GM23248 (cell line): ENCODE results near the gene FBXO44.

Source experiments
- EZH2 ChIP-seq: fragments of 200-600 bp; sonication (generic); IDR thresholded peaks from 2 replicates; pipeline ENCODE4 v1.6.1; 2018; ENCODE audit warnings: antibody characterized with exemption, mild to moderate bottlenecking; ENCODE audit not compliant: insufficient read depth, poor library complexity, severe bottlenecking
- EZH2phosphoT487 ChIP-seq: fragments of 200-600 bp; sonication (generic); IDR thresholded peaks from 2 replicates; pipeline ENCODE4 v1.6.1; 2018; ENCODE audit warnings: antibody characterized with exemption, moderate library complexity, mild to moderate bottlenecking, low read depth; ENCODE audit not compliant: insufficient read depth

DNA sequence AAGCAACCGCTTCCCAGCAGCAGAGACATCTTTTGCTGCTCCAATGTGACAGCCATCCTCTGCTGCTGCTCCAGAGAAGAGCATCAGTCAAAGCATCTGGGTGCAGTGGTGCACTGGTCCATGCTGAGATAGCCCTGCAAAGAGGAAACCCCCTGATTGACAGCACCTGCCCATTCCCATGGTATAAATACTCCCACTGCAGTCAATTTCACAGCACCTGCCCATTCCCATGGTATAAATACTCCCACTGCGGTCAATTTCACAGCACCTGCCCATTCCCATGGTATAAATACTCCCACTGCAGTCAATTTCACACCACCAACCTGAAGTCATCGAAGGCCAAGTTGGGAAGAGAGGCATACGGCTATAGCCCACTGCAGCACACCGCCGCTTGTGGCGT, 25.9 kb upstream of the FBXO44 start:
- TF ChIP-seq EZH2 (no peak), EZH2phosphoT487 (no peak)
